ENCODE results near the gene IL4I1. TPM values are rescaled to one million over a fixed set of nuclear protein-coding genes. Genes with fewer than 3 reads are reported as not detected.

IL4I1 gene
- total RNA-seq, 1 experiment from 2014 or later, result 0.61 TPM

- no peaks in the 10 kb centered on the region for H3K23me2 ChIP-seq (ENCODE audit: insufficient read length, low read depth, low read length, poor library complexity, severe bottlenecking)
- no peak overlapping the region for H3K4me3 Mint-ChIP-seq
Measured at GRCh38 chr19:49911381-49912145, 14.9 kb upstream of the IL4I1 start.

More at GRCh38 chr19:49911381-49912145, 14.9 kb upstream of the IL4I1 start:
- no peaks in the 10 kb centered on the region; the same call in 1 of the 2 replicates for H3K4me1 ChIP-seq (ENCODE audit: insufficient read depth, low read length)
- H2AFZ ChIP-seq (ENCODE audit: low read length), result no peak overlapping the region
- no peak overlapping the region for H3K4ac ChIP-seq (ENCODE audit: low read depth, low read length)
- peaks cover 6% of the 10 kb centered on the region for H3K79me1 ChIP-seq (ENCODE audit: insufficient read depth, low read depth, low read length, poor library complexity, severe bottlenecking)
- no peak overlapping the region for H2AK5ac ChIP-seq (ENCODE audit: insufficient read length, low read length)
- no peak overlapping the region for H2BK15ac ChIP-seq (ENCODE audit: low read depth, low read length)
- H2BK5ac ChIP-seq (ENCODE audit: insufficient read length, low read length), result no peak overlapping the region
- no peaks in the 10 kb centered on the region; the same call in 1 of the 2 replicates for H3K79me2 ChIP-seq (ENCODE audit: insufficient read depth, low read length)
- H4K8ac ChIP-seq (replicated peaks; ENCODE audit: insufficient read length, low read depth, low read length), result no peak overlapping the region
- H3K14ac ChIP-seq (ENCODE audit: insufficient read depth, low read length), result no peak overlapping the region
- H3K9me3 Mint-ChIP-seq, result peaks cover 0 to 3% of the 10 kb centered on the region in 2 experiments; a peak in 1 of 5 replicates
- no peak overlapping the region for H3K23ac ChIP-seq (ENCODE audit: insufficient read length, low read depth, low read length)
- H3K4me1 Mint-ChIP-seq, result peaks cover 19 to 30% of the 10 kb centered on the region in 2 experiments
- no peak overlapping the region for H3K4me2 ChIP-seq (ENCODE audit: insufficient read depth, insufficient read length, low read length)
- H3K36me3 Mint-ChIP-seq (ENCODE audit: insufficient read depth in 1 of 3, low read depth in 3 of 3), result peaks cover 59 to 86% (median 85%) of the 10 kb centered on the region in 3 experiments
- H4K20me1 ChIP-seq (ENCODE audit: control insufficient read depth, insufficient read depth, insufficient read length), result no peaks in the 10 kb centered on the region
- no peak overlapping the region for H3K9ac ChIP-seq (ENCODE audit: extremely low read depth, insufficient read length, low read length)
- no peak overlapping the region for H4K91ac ChIP-seq (ENCODE audit: insufficient read length, low read depth, low read length)
- no peaks in the 10 kb centered on the region for H3K9me3 ChIP-seq (ENCODE audit: control insufficient read depth, low read depth, low read length)
- H3K27ac Mint-ChIP-seq, result peak overlapping the region; percentile 78 to 91 (median 89); a peak in 5 of 7 replicates
- no peak overlapping the region for H3K18ac ChIP-seq (ENCODE audit: insufficient read length, low read depth, low read length)
- no peak overlapping the region for H3T11ph ChIP-seq (ENCODE audit: low read length)
- H2BK20ac ChIP-seq (ENCODE audit: low read depth, low read length, poor library complexity, severe bottlenecking), result no peak overlapping the region
- H3K27me3 Mint-ChIP-seq (ENCODE audit: low read depth), result no peaks in the 10 kb centered on the region
- TF ChIP-seq, protein P1, sequence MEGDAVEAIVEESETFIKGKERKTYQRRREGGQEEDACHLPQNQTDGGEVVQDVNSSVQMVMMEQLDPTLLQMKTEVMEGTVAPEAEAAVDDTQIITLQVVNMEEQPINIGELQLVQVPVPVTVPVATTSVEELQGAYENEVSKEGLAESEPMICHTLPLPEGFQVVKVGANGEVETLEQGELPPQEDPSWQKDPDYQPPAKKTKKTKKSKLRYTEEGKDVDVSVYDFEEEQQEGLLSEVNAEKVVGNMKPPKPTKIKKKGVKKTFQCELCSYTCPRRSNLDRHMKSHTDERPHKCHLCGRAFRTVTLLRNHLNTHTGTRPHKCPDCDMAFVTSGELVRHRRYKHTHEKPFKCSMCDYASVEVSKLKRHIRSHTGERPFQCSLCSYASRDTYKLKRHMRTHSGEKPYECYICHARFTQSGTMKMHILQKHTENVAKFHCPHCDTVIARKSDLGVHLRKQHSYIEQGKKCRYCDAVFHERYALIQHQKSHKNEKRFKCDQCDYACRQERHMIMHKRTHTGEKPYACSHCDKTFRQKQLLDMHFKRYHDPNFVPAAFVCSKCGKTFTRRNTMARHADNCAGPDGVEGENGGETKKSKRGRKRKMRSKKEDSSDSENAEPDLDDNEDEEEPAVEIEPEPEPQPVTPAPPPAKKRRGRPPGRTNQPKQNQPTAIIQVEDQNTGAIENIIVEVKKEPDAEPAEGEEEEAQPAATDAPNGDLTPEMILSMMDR (conservative IDR thresholded peaks at IDR 0.05), result no peak
- no peak overlapping the region for H4K5ac ChIP-seq (ENCODE audit: insufficient read length, low read depth, low read length)
- H2BK12ac ChIP-seq (ENCODE audit: insufficient read length, low read depth, low read length), result no peak overlapping the region
- H3K56ac ChIP-seq (ENCODE audit: insufficient read length, low read depth, low read length), result no peak overlapping the region
- no peaks in the 10 kb centered on the region for H3K27me3 ChIP-seq (ENCODE audit: insufficient read depth, low read length)
- H2BK120ac ChIP-seq (ENCODE audit: low read depth, low read length, poor library complexity, severe bottlenecking), result no peak overlapping the region
- no peak overlapping the region for H3K27ac ChIP-seq (ENCODE audit: insufficient read length, low read depth, low read length)
- no CpG with 5 or more reads among the region's 9 CpGs for WGBS (ENCODE audit: extremely low coverage, insufficient read length, low lambda C conversion rate)
- no peak for DNase-seq

All from H9 (cell line).